Measurements from ENCODE around the gene DNAJC12. TPM values are rescaled to one million over a fixed set of nuclear protein-coding genes. Genes with fewer than 3 reads are reported as not detected.

DNAJC12 gene
- total RNA-seq, result not detected in 2 replicates
- 0.77 TPM for total RNA-seq (2013)
- 0.14 and 0.19 TPM in 2 replicates for polyA plus RNA-seq
- polyA minus RNA-seq, result 0.26 and 0.29 TPM in 2 replicates

DNA sequence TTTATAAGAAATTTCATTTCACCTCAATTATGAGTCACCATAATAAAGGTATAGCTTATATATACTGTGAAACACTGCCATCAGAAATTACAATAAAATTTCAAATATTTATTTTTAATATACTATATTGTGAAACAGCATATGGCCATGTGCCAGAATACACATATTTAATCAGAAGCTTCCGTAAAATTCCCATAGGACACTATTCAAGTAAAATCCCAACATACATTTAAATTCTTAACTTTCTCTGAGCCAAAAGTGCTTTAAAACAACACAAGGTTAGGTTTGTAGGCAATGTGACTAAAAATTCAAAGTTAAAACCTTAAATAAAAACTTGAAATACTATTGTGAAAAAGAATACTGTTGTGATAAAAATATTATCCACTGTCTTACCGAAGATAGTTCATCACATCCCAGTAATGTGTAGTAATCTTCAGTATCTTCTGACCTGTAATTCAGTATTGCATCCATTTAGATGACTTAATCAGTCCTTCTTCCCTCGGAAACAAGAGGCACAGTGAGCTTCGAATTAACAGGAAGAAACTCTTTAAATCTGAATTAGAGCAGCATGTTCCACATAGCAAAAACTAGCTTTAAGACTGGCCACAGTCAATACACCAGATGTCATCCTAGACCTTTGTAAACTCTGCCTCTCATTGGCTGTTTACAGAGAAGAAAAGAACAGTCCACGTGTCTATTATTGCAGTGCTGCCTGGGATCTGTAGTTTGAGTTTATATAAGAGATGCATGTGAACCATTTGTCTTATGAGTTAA lies at the start of gene DNAJC12:
Gene DNAJC12 (minus strand): TSS at position 648 of the 774 bp plus-strand sequence. CDS start 177 bp downstream, at position 471.
- DNase-seq, result no peak
- Mint-ChIP-seq H3K27me3 (no peaks in the 10 kb centered on the region), H3K4me3 (peak within 1 kb of the TSS; percentile 52), H3K4me1 (peaks cover 3% of the 10 kb centered on the region), H3K9me3 (ENCODE audit: insufficient read depth) (peaks cover 4% of the 10 kb centered on the region), H3K27ac (no peak within 1 kb of the TSS)
- H3K27ac ChIP-seq (ENCODE audit: low read length in 2 of 2), result no peak within 1 kb of the TSS
- H3K36me3 ChIP-seq (replicated peaks in 1 of 2; ENCODE audit: control extremely low read depth in 1 of 2, control insufficient read depth in 1 of 2, extremely low read depth in 1 of 2, insufficient read depth in 2 of 2, low read length in 1 of 2), result no peaks in the 10 kb centered on the region
- CTCF ChIA-PET, result interaction anchor here (0.7 to 2.1 kb wide), 4 partner anchors 18 to 1667 kb away, joined by 3 to 7 read pairs (median 4); no protein-coding TSS in a partner anchor
- H4K20me1 ChIP-seq (ENCODE audit: control insufficient read depth, insufficient read depth, low read length, poor library complexity, severe bottlenecking), result no peaks in the 10 kb centered on the region
- peaks cover 0 to 3% of the 10 kb centered on the region in 2 donors for H3K4me1 ChIP-seq (ENCODE audit: control insufficient read depth in 2 of 2, insufficient read depth in 2 of 2, low read length in 2 of 2)
- POLR2A ChIA-PET, result no interaction called here
- no peaks in the 10 kb centered on the region for H3K79me2 ChIP-seq (ENCODE audit: control insufficient read depth, insufficient read depth, low read length)
- no peak for TF ChIP-seq EZH2 (IDR thresholded peaks at IDR 0.05; ENCODE audit: borderline replicate concordance, insufficient read depth, low read depth, low read length, poor library complexity, severe bottlenecking)
- TF ChIP-seq, protein P1, sequence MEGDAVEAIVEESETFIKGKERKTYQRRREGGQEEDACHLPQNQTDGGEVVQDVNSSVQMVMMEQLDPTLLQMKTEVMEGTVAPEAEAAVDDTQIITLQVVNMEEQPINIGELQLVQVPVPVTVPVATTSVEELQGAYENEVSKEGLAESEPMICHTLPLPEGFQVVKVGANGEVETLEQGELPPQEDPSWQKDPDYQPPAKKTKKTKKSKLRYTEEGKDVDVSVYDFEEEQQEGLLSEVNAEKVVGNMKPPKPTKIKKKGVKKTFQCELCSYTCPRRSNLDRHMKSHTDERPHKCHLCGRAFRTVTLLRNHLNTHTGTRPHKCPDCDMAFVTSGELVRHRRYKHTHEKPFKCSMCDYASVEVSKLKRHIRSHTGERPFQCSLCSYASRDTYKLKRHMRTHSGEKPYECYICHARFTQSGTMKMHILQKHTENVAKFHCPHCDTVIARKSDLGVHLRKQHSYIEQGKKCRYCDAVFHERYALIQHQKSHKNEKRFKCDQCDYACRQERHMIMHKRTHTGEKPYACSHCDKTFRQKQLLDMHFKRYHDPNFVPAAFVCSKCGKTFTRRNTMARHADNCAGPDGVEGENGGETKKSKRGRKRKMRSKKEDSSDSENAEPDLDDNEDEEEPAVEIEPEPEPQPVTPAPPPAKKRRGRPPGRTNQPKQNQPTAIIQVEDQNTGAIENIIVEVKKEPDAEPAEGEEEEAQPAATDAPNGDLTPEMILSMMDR (IDR thresholded peaks at IDR 0.05), result no peak
- H3K9ac ChIP-seq (ENCODE audit: low read length), result no peak within 1 kb of the TSS
- H3K4me2 ChIP-seq (replicated peaks; ENCODE audit: low read depth, low read length, poor library complexity, severe bottlenecking), result no peak within 1 kb of the TSS
- intact Hi-C loops (cut with micrococcal nuclease), result no loop called here
- no peaks in the 10 kb centered on the region for H3K27me3 ChIP-seq (replicated peaks in 1 of 4; ENCODE audit: control extremely low read depth in 1 of 4, control insufficient read depth in 3 of 4, insufficient read depth in 4 of 4, low read length in 3 of 4)
- WGBS (ENCODE audit: insufficient coverage), result 6% methylated on average over 2 of the region's 5 CpGs
- peak within 1 kb of the TSS; percentile 39 for H2AFZ ChIP-seq (ENCODE audit: insufficient read depth, low read depth, low read length, poor library complexity, severe bottlenecking)
- ATAC-seq (ENCODE audit: low read depth), result peak; percentile 63
- H3K4me3 ChIP-seq (ENCODE audit: control extremely low read depth in 1 of 5, extremely low read depth in 1 of 5, insufficient read depth in 1 of 5, low read depth in 2 of 5, low read length in 4 of 5), result no peak within 1 kb of the TSS
- peaks cover 0 to 5% (median 4%) of the 10 kb centered on the region in 3 donors for H3K9me3 ChIP-seq (ENCODE audit: control extremely low read depth in 1 of 3, control insufficient read depth in 2 of 3, insufficient read depth in 1 of 3, low read length in 2 of 3)
